Neuronal stem cell (in vitro differentiated cells): ENCODE data around the gene OSMR.
A peak's percentile ranks its signal among the peaks of the same experiment; 100 is the strongest.

ENCODE experiments used
- DNase-seq: peaks from one replicate; pipeline ENCODE4 v3.0.0-alpha.2; 2013; ENCODE audit warnings: low spot score
- H2AFZ ChIP-seq: one replicate; pipeline ENCODE4 v1.6.1; 2013; ENCODE audit warnings: mild to moderate bottlenecking, low read length, inconsistent platforms
- H2AK5ac ChIP-seq: 2 replicates; pipeline ENCODE4 v1.6.1; 2013; ENCODE audit warnings: low read depth, mild to moderate bottlenecking, inconsistent platforms, low read length, moderate library complexity, mixed read lengths
- H2BK120ac ChIP-seq: 2 replicates; pipeline ENCODE4 v1.6.1; 2013; ENCODE audit warnings: low read depth, mild to moderate bottlenecking, inconsistent platforms, low read length, moderate library complexity, mixed read lengths
- H2BK12ac ChIP-seq: one replicate; pipeline ENCODE4 v1.6.1; 2013; ENCODE audit warnings: low read length, inconsistent platforms
- H2BK15ac ChIP-seq: 2 replicates; pipeline ENCODE4 v1.6.1; 2013; ENCODE audit warnings: mild to moderate bottlenecking, low read length, inconsistent platforms, mixed read lengths
- H2BK5ac ChIP-seq: one replicate; pipeline ENCODE4 v1.6.1; 2013; ENCODE audit warnings: inconsistent platforms, mild to moderate bottlenecking, low read length, moderate library complexity
- H3K14ac ChIP-seq: one replicate; pipeline ENCODE4 v1.6.1; 2013; ENCODE audit warnings: low read length, inconsistent platforms
- H3K18ac ChIP-seq: 2 replicates; pipeline ENCODE4 v1.6.1; 2013; ENCODE audit warnings: low read length, inconsistent platforms
- H3K23ac ChIP-seq: 2 replicates; pipeline ENCODE4 v1.6.1; 2013; ENCODE audit warnings: low read depth, mild to moderate bottlenecking, mixed read lengths, low read length, inconsistent platforms; ENCODE audit not compliant: poor library complexity
- H3K27ac ChIP-seq: replicated peaks from 3 replicates; pipeline ENCODE4 v1.5.1; 2013; ENCODE audit warnings: low read length, inconsistent platforms
- H3K27me3 ChIP-seq, 3 experiments: 2 replicates each; pipeline ENCODE4 v1.6.1; 2013; ENCODE audit warnings: low read length in 3 of 3, mild to moderate bottlenecking in 2 of 3, inconsistent platforms in 1 of 3, low read depth in 1 of 3, mixed read lengths in 1 of 3, moderate library complexity in 1 of 3; ENCODE audit not compliant: control insufficient read depth in 3 of 3, insufficient read depth in 3 of 3
- H3K36me3 ChIP-seq, 2 donors: replicated peaks in 1 of 2; 2 replicates each; pipeline ENCODE4 v1.6.1; 2013; ENCODE audit warnings: low read length in 2 of 2; ENCODE audit not compliant: control insufficient read depth in 2 of 2, insufficient read depth in 2 of 2
- H3K4ac ChIP-seq: 2 replicates; pipeline ENCODE4 v1.6.1; 2013; ENCODE audit warnings: inconsistent platforms, mild to moderate bottlenecking, low read length, moderate library complexity
- H3K4me1 ChIP-seq, 2 donors: 1 replicate in 1 of 2; 2 replicates in 1 of 2; pipeline ENCODE4 v1.6.1; 2013; ENCODE audit warnings: low read length in 2 of 2, low read depth in 1 of 2; ENCODE audit not compliant: control insufficient read depth in 2 of 2, insufficient read depth in 1 of 2
- H3K4me2 ChIP-seq: one replicate; pipeline ENCODE4 v1.6.1; 2013; ENCODE audit warnings: mild to moderate bottlenecking, low read length, inconsistent platforms; ENCODE audit not compliant: insufficient read depth, poor library complexity, severe bottlenecking
- H3K4me3 ChIP-seq, 2 donors: 2 replicates each; pipeline ENCODE4 v1.5.1; 2013; ENCODE audit warnings: low read length in 2 of 2, mild to moderate bottlenecking in 2 of 2, inconsistent platforms in 1 of 2, moderate library complexity in 1 of 2
- H3K79me1 ChIP-seq: one replicate; pipeline ENCODE4 v1.6.1; 2013; ENCODE audit warnings: low read depth, mild to moderate bottlenecking, inconsistent platforms, low read length, moderate library complexity
- H3K9ac ChIP-seq: one replicate; pipeline ENCODE4 v1.6.1; 2013; ENCODE audit warnings: mild to moderate bottlenecking, low read depth, low read length, inconsistent platforms; ENCODE audit not compliant: poor library complexity
- H3K9me3 ChIP-seq, 2 donors: replicated peaks in 1 of 2; 2 replicates each; pipeline versions ENCODE3 to v1.6.1; 2013; ENCODE audit warnings: low read length in 2 of 2, mild to moderate bottlenecking in 2 of 2, inconsistent platforms in 1 of 2, low read depth in 1 of 2, mixed read lengths in 1 of 2, moderate library complexity in 1 of 2; ENCODE audit not compliant: control insufficient read depth in 2 of 2, insufficient read depth in 1 of 2
- H4K8ac ChIP-seq: one replicate; pipeline ENCODE4 v1.6.1; 2013; ENCODE audit warnings: low read depth, mild to moderate bottlenecking, inconsistent platforms, low read length, moderate library complexity
- H4K91ac ChIP-seq: one replicate; pipeline ENCODE4 v1.6.1; 2013; ENCODE audit warnings: low read length, low read depth, mild to moderate bottlenecking, inconsistent platforms; ENCODE audit not compliant: poor library complexity
- WGBS, 2 donors: extraction: QIAGEN DNeasy Blood & Tissue Kit; methylation state at CpG; one replicate each; pipeline ENCODE4 v1.1.7; 2013; ENCODE audit warnings: missing lambda C conversion rate in 2 of 2, mixed read lengths in 1 of 2; ENCODE audit not compliant: insufficient read length in 2 of 2, insufficient replicate concordance in 1 of 2; ENCODE audit errors: extremely low coverage in 2 of 2; 5-methylcytosine and 5-hydroxymethylcytosine counted together

Gene OSMR

GRCh38 chr5:38800515-38800914 lies 45.3 kb upstream of the OSMR start:
- Histone ChIP-seq H3K4me3 (no peak overlapping the region), H3K9me3 (no peaks in the 10 kb centered on the region), H2BK120ac (no peak overlapping the region), H2AFZ (no peak overlapping the region), H2BK15ac (no peak overlapping the region), H2AK5ac (no peak overlapping the region), H3K27ac (no peak overlapping the region), H4K91ac (no peak overlapping the region), H2BK12ac (no peak overlapping the region), H3K36me3 (no peaks in the 10 kb centered on the region), H4K8ac (no peak overlapping the region), H3K4me1 (peaks cover 3 to 5% of the 10 kb centered on the region in 2 donors), H2BK5ac (no peak overlapping the region), H3K9ac (peak overlapping the region; percentile 7), H3K4me2 (no peak overlapping the region), H3K27me3 (no peaks in the 10 kb centered on the region), H3K14ac (no peak overlapping the region), H3K23ac (no peak overlapping the region), H3K79me1 (no peaks in the 10 kb centered on the region), H3K4ac (no peak overlapping the region), H3K18ac (no peak overlapping the region)
- no peak for DNase-seq
- no CpG with 5 or more reads among the region's 3 CpGs for WGBS, 2 donors

DNA sequence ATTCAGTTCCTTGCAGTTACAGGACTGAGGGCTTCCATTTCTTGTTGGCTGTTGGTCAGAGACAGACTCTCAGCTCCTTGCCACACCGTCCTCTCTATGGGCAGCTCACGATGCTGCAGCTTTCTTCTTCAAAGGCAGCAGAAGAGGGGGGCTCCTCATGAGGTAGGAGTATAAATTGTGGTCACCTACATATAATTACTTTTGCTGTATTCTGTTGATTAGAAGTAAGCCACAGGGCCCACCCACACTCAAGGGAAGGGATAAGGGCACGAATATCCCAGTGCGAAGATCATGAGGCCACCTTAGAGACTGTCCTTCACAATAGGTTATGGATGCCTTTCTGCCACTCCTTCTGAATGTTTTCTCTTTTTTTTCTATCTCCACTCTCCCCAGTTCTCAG lies 43.7 kb upstream of the OSMR start:
- Histone ChIP-seq H3K4me3 (no peak overlapping the region), H3K23ac (no peak overlapping the region), H2BK15ac (no peak overlapping the region), H3K4me2 (no peak overlapping the region), H3K27ac (no peak overlapping the region), H3K79me1 (no peaks in the 10 kb centered on the region), H3K9me3 (no peaks in the 10 kb centered on the region), H3K18ac (no peak overlapping the region), H4K8ac (no peak overlapping the region), H2AFZ (no peak overlapping the region), H3K14ac (no peak overlapping the region), H2BK5ac (no peak overlapping the region), H3K4ac (no peak overlapping the region), H3K4me1 (peaks cover 3 to 5% of the 10 kb centered on the region in 2 donors), H3K36me3 (no peaks in the 10 kb centered on the region), H2BK12ac (no peak overlapping the region), H3K27me3 (no peaks in the 10 kb centered on the region), H2AK5ac (no peak overlapping the region), H4K91ac (no peak overlapping the region), H3K9ac (no peak overlapping the region), H2BK120ac (no peak overlapping the region)
- no CpG with 5 or more reads among the region's 4 CpGs for WGBS, 2 donors
- no peak for DNase-seq

GRCh38 chr5:38803246-38803645 lies 42.6 kb upstream of the OSMR start:
- no peak overlapping the region for H3K27ac ChIP-seq
- H2BK15ac ChIP-seq: no peak overlapping the region
- H3K79me1 ChIP-seq: no peaks in the 10 kb centered on the region
- no peak overlapping the region for H2BK5ac ChIP-seq
- no peak overlapping the region for H2AFZ ChIP-seq
- no peak overlapping the region for H2AK5ac ChIP-seq
- no peak overlapping the region for H3K9ac ChIP-seq
- no peak overlapping the region for H3K4me2 ChIP-seq
- WGBS, 2 donors: no CpG with 5 or more reads among the region's 6 CpGs
- H3K4me3 ChIP-seq: no peak overlapping the region
- no peaks in the 10 kb centered on the region for H3K9me3 ChIP-seq
- no peaks in the 10 kb centered on the region for H3K27me3 ChIP-seq
- H2BK12ac ChIP-seq: no peak overlapping the region
- no peak overlapping the region for H3K18ac ChIP-seq
- H3K23ac ChIP-seq: no peak overlapping the region
- no peak overlapping the region for H4K91ac ChIP-seq
- no peak for DNase-seq
- no peak overlapping the region for H3K14ac ChIP-seq
- H4K8ac ChIP-seq: no peak overlapping the region
- no peak overlapping the region for H2BK120ac ChIP-seq
- H3K4me1 ChIP-seq: peaks cover 3 to 5% of the 10 kb centered on the region in 2 donors
- no peaks in the 10 kb centered on the region for H3K36me3 ChIP-seq
- no peak overlapping the region for H3K4ac ChIP-seq

DNA sequence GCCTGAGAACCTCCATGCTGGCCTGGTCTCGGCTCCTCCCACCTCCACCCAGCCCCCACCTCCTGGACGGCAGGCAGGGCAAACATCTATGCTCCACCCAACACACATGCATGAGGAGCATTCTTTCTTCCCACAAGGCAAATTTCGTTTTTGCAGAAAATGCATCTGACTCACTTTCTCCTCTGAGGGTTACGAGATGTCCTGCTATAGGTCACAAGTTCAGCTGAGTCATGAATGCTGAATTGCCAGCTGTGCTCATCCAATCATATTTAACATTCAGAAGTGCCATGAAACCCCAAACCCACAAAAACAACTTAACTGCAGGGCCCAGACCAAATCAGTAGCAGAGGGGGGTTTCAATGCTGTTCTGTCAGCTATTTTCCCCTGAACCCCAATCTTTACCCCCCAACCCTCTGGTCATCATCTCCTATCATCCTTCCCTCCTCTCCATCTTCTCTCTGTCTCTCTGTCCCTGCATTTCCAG lies 39.0 kb upstream of the OSMR start:
- H4K91ac ChIP-seq: no peak overlapping the region
- H3K4ac ChIP-seq: no peak overlapping the region
- H3K14ac ChIP-seq: no peak overlapping the region
- peaks cover 0 to 4% of the 10 kb centered on the region in 2 donors for H3K4me1 ChIP-seq
- H3K9me3 ChIP-seq: no peaks in the 10 kb centered on the region
- no peak overlapping the region for H3K9ac ChIP-seq
- H3K18ac ChIP-seq: no peak overlapping the region
- DNase-seq: no peak
- no peak overlapping the region for H3K27ac ChIP-seq
- H4K8ac ChIP-seq: no peak overlapping the region
- no peak overlapping the region for H2BK15ac ChIP-seq
- H2BK120ac ChIP-seq: no peak overlapping the region
- no peak overlapping the region for H2AK5ac ChIP-seq
- H3K23ac ChIP-seq: no peak overlapping the region
- no CpG with 5 or more reads among the region's 4 CpGs for WGBS, 2 donors
- H3K4me2 ChIP-seq: no peak overlapping the region
- peak overlapping the region; percentile 2 for H2AFZ ChIP-seq
- no peak overlapping the region for H2BK5ac ChIP-seq
- H3K27me3 ChIP-seq: no peaks in the 10 kb centered on the region
- H2BK12ac ChIP-seq: no peak overlapping the region
- no peaks in the 10 kb centered on the region for H3K36me3 ChIP-seq
- no peak overlapping the region for H3K4me3 ChIP-seq
- H3K79me1 ChIP-seq: no peaks in the 10 kb centered on the region
